Kidney (tissue), 14 donors: ENCODE data around the gene DIRAS2. TPM values are rescaled to one million over a fixed set of nuclear protein-coding genes. Genes with fewer than 3 reads are reported as not detected.
"Not testable (repeated sequence)": the region's sequence is repeated elsewhere in the genome, so short reads cannot be mapped to it uniquely, and the experiment has no call there.

ENCODE experiments used
- DNase-seq, 5 donors: peaks; one replicate each; pipeline ENCODE4 v3.0.0-alpha.2; 2013 to 2020
- FAIRE-seq: peaks from 2 replicates; lab custom pipeline; 2012; peaks lifted over from hg19 to GRCh38; lab: Jason Lieb, UNC
- H3K27ac ChIP-seq, 2 donors: one replicate each; pipeline ENCODE4 v1.7.0; 2013; ENCODE audit warnings: low read depth in 2 of 2, low read length in 2 of 2, inconsistent platforms in 1 of 2
- H3K27me3 ChIP-seq: one replicate; pipeline ENCODE4 v1.7.1; 2013; ENCODE audit warnings: low read length, inconsistent platforms; ENCODE audit not compliant: control insufficient read depth, insufficient read depth
- H3K36me3 ChIP-seq, 3 donors: one replicate each; pipeline versions ENCODE4 v1.7.0 to v1.7.1; 2013; ENCODE audit warnings: low read length in 3 of 3, control low read depth in 1 of 3, inconsistent platforms in 1 of 3; ENCODE audit not compliant: insufficient read depth in 3 of 3, control insufficient read depth in 2 of 3
- H3K4me1 ChIP-seq, 3 donors: one replicate each; pipeline versions ENCODE4 v1.7.0 to v1.7.1; 2013; ENCODE audit warnings: low read length in 3 of 3, inconsistent platforms in 1 of 3, low read depth in 1 of 3; ENCODE audit not compliant: control insufficient read depth in 2 of 3, insufficient read depth in 2 of 3
- H3K4me3 ChIP-seq, 3 donors: one replicate each; pipeline versions ENCODE4 v1.7.0 to v1.8.1; 2013; ENCODE audit warnings: low read length in 3 of 3, control low read depth in 1 of 3, inconsistent platforms in 1 of 3
- H3K9ac ChIP-seq, 3 donors: one replicate each; pipeline versions ENCODE4 v1.7.0 to v1.7.1; 2013; ENCODE audit warnings: low read length in 3 of 3, control low read depth in 1 of 3, inconsistent platforms in 1 of 3
- H3K9me3 ChIP-seq, 3 donors: one replicate each; pipeline versions ENCODE4 v1.7.0 to v1.7.1; 2013; ENCODE audit warnings: low read length in 3 of 3, control low read depth in 1 of 3, inconsistent platforms in 1 of 3; ENCODE audit not compliant: control insufficient read depth in 2 of 3, insufficient read depth in 1 of 3
- CTCF ChIP-seq: IDR thresholded peaks from 3 replicates; pipeline ENCODE4 v1.5.1; 2012; ENCODE audit warnings: mild to moderate bottlenecking, moderate library complexity, borderline replicate concordance; ENCODE audit not compliant: insufficient read depth; ENCODE audit errors: extremely low read depth
- intact Hi-C: fragments of 100-400 bp; cut with DNase I; formaldehyde crosslinking; loops from one replicate; pipeline ENCODE4 v1.11.1; 2022
- polyA plus RNA-seq: library from polyadenylated mRNA; stranded (reverse); fragments of 350-450 nt; fragmentation: Illumina TruSeq; extraction: RNeasy Lipid Tissue Mini Kit (QIAGEN cat#74804); gene quantifications from one replicate; pipeline ENCODE4 v1.2.3, GENCODE V29; 2014; ENCODE audit warnings: low read depth, low replicate concordance; ENCODE audit not compliant: insufficient read depth
- total RNA-seq: library from RNA; stranded (reverse); fragmentation: NEBNext Ultra II Directional; extraction: Animal tissue kit (Norgen Biotek cat#: 25700); gene quantifications from one replicate; pipeline ENCODE4 v1.2.1, GENCODE V29; 2021
- donor health status: control.
- donor health status: control.
- donor health status: control.
- donor health status: control.
- donor health status: control.
- donor health status: DM: yes; HTN: yes; CAD: no.
- donor health status: Normal renal cell carcinoma (clear cell type).

DIRAS2 gene
- total and polyA plus RNA-seq, 2 donors from 2014 or later, result 0.98 to 1.0 TPM

GRCh38 chr9:90658181-90658580, 15.6 kb upstream of the DIRAS2 start:
- no peaks in the 10 kb centered on the region for H3K9me3 ChIP-seq
- H3K36me3 ChIP-seq, result no peaks in the 10 kb centered on the region
- DNase-seq (no peak), FAIRE-seq (no peak)
- no peaks in the 10 kb centered on the region for H3K4me1 ChIP-seq
- H3K4me3 ChIP-seq, result no peak overlapping the region
- no peak overlapping the region for H3K9ac ChIP-seq
- intact Hi-C loops, result no loop called here
- no peaks in the 10 kb centered on the region for H3K27me3 ChIP-seq
- no peak for TF ChIP-seq CTCF
- no peak overlapping the region for H3K27ac ChIP-seq

- H3K36me3 ChIP-seq, H3K27ac ChIP-seq, H3K4me3 ChIP-seq, DNase-seq, H3K4me1 ChIP-seq, H3K9ac ChIP-seq, H3K9me3 ChIP-seq, H3K27me3 ChIP-seq, intact Hi-C loops, FAIRE-seq: not testable (repeated sequence)
Measured at GRCh38 chr9:90656876-90657275, 14.3 kb upstream of the DIRAS2 start.

- Histone ChIP-seq H3K4me1 (no peaks in the 10 kb centered on the region), H3K4me3 (no peak overlapping the region), H3K36me3 (no peaks in the 10 kb centered on the region), H3K27me3 (no peaks in the 10 kb centered on the region), H3K9me3 (peaks cover 0 to 3% (median 0%) of the 10 kb centered on the region in 3 donors), H3K9ac (no peak overlapping the region), H3K27ac (no peak overlapping the region)
- DNase-seq, result no peak
- intact Hi-C loops, result no loop called here
- no peak for FAIRE-seq
- TF ChIP-seq CTCF, result no peak
Measured at GRCh38 chr9:90651246-90651645, 8.6 kb upstream of the DIRAS2 start.

- intact Hi-C loops, result no loop called here
- DNase-seq (no peak), FAIRE-seq (no peak)
- TF ChIP-seq CTCF, result no peak
- Histone ChIP-seq H3K4me3 (no peak overlapping the region), H3K9me3 (peaks cover 0 to 3% (median 0%) of the 10 kb centered on the region in 3 donors), H3K9ac (no peak overlapping the region), H3K27ac (no peak overlapping the region), H3K36me3 (no peaks in the 10 kb centered on the region), H3K27me3 (no peaks in the 10 kb centered on the region), H3K4me1 (no peaks in the 10 kb centered on the region)
Measured at GRCh38 chr9:90647843-90648242, 5.2 kb upstream of the DIRAS2 start.
